SK-N-MC (cell line): ENCODE results near the gene PRXL2B.

Experiments
- DNase-seq: peaks from one replicate; pipeline ENCODE4 v3.0.0-alpha.2; 2011; ENCODE audit warnings: low read depth, low spot score
- H3K27ac ChIP-seq: fragments of 200-600 bp; sonication (generic); 2 replicates; pipeline ENCODE4 v1.5.1; 2016; ENCODE audit warnings: mixed run types
- H3K36me3 ChIP-seq: fragments of 200-600 bp; sonication (generic); 2 replicates; pipeline ENCODE4 v1.6.1; 2017; ENCODE audit warnings: antibody characterized with exemption, low read length, mixed read lengths; ENCODE audit not compliant: insufficient read depth
- H3K4me3 ChIP-seq: fragments of 200-600 bp; sonication (generic); 2 replicates; pipeline ENCODE4 v1.5.1; 2016
- H3K9ac ChIP-seq: fragments of 200-600 bp; sonication (generic); 2 replicates; pipeline ENCODE4 v1.8.0; 2017; ENCODE audit warnings: mixed run types, mixed read lengths; ENCODE audit not compliant: insufficient read length
- H3K9me3 ChIP-seq: fragments of 200-600 bp; sonication (generic); 2 replicates; pipeline ENCODE4 v1.6.1; 2017; ENCODE audit warnings: low read depth, mild to moderate bottlenecking, antibody characterized with exemption, low read length, moderate library complexity, mixed read lengths
- EZH2 ChIP-seq: fragments of 200-600 bp; sonication (generic); IDR thresholded peaks from one replicate; pipeline ENCODE4 v1.6.1; 2017; ENCODE audit warnings: antibody characterized with exemption
- FOXP2 ChIP-seq: optimal IDR thresholded peaks from 2 replicates; pipeline ENCODE3; 2011; ENCODE audit warnings: mild to moderate bottlenecking, moderate library complexity; ENCODE audit not compliant: insufficient read depth; ENCODE audit errors: extremely low read length, control extremely low read depth
- POLR2AphosphoS5 ChIP-seq: IDR thresholded peaks from 2 replicates; pipeline ENCODE4 v1.6.1; 2012; ENCODE audit warnings: mild to moderate bottlenecking, low read depth, low read length, borderline replicate concordance

Gene PRXL2B

GRCh38 chr1:2587860-2588571 lies 1.4 kb downstream of the PRXL2B start:
- no peak overlapping the region for H3K9ac ChIP-seq
- DNase-seq: no peak
- H3K4me3 ChIP-seq: peak overlapping the region; percentile 96
- no peaks in the 10 kb centered on the region for H3K36me3 ChIP-seq
- no peak for TF ChIP-seq EZH2
- no peak for TF ChIP-seq POLR2AphosphoS5
- no peak for TF ChIP-seq FOXP2
- no peaks in the 10 kb centered on the region for H3K9me3 ChIP-seq
- H3K27ac ChIP-seq: no peak overlapping the region

DNA sequence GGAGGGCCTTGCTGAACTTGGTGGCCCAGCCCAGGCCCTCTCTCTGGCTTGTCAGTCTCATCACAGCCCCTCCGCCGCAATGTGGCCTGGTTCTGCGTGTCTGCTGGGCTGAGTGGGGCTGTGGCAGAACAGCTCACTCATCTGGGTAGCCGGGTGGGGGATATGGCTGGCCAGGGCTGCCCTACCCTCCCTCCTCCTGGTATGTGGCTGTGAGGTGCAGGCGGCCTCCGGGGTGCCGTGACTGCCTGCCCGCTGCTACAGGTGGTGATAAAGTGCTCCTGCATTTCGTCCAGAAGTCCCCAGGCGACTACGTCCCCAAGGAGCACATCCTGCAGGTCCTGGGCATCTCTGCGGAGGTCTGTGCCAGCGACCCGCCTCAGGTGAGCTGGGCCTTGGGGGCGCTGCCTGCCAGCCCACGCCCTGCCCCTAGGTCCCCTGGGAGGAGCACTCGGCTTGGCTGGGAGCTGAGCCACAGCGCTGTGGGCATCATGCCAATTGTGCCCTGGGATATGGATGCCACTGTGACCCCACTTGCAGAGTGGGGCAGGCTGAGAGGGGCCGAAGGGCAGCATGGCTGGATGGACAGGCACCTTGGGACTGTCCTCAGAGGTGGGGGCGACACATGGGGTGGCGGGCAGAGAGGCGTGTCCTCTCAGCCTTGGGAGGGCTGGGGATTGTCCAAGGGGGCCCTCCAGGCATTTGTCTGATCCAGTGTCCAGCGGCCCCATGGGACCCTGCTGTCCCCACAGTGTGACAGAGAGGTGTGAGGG lies 2.3 kb downstream of the PRXL2B start:
- Histone ChIP-seq H3K27ac (no peak overlapping the region), H3K9ac (no peak overlapping the region), H3K9me3 (no peaks in the 10 kb centered on the region), H3K36me3 (no peaks in the 10 kb centered on the region), H3K4me3 (no peak overlapping the region)
- no peak for DNase-seq
- no peak for TF ChIP-seq FOXP2
- no peak for TF ChIP-seq POLR2AphosphoS5
- TF ChIP-seq EZH2: no peak

DNA sequence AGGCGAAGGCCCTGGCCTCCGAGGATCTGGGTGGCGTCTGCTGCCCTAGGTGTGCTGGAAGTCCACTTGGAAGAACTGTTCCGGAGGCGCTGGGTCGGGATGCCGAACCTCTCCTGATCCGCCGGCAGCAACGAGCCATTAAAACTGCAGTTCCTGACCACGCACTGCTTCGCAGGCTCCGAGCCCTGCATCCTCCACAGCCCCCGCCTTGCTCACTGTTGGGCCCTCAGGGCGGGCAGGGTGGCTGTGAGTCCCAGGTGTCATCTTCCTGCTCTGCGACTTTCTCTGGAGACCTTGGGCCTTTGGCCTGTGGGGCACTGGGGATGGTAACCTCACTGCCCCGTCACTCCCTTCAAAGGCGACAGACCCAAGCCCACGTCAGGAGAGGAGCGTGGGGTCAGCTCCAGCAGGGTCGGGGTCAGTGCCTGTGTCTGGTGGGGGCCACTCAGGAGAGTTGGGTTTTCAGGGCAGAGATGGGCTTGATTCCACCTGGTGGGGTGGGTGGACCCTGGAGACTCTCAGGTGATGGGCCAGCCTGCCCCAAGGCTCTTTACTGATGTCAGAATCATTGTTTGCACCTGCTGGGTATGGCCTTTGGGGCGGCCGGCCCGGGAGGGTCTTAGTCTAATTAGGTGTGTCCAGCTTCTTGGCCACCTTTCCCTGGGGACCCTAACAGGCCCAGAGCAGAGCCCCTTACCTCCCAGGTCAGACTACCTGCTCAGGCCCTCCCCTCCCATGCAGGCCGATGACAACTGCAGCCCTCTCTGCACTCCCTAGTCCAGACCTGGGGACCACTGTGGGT lies 3.1 kb downstream of the PRXL2B start:
- H3K27ac ChIP-seq: no peak overlapping the region
- TF ChIP-seq POLR2AphosphoS5: no peak
- no peak for TF ChIP-seq EZH2
- no peak for TF ChIP-seq FOXP2
- H3K4me3 ChIP-seq: no peak overlapping the region
- H3K36me3 ChIP-seq: no peaks in the 10 kb centered on the region
- no peaks in the 10 kb centered on the region for H3K9me3 ChIP-seq
- DNase-seq: no peak
- H3K9ac ChIP-seq: no peak overlapping the region

DNA sequence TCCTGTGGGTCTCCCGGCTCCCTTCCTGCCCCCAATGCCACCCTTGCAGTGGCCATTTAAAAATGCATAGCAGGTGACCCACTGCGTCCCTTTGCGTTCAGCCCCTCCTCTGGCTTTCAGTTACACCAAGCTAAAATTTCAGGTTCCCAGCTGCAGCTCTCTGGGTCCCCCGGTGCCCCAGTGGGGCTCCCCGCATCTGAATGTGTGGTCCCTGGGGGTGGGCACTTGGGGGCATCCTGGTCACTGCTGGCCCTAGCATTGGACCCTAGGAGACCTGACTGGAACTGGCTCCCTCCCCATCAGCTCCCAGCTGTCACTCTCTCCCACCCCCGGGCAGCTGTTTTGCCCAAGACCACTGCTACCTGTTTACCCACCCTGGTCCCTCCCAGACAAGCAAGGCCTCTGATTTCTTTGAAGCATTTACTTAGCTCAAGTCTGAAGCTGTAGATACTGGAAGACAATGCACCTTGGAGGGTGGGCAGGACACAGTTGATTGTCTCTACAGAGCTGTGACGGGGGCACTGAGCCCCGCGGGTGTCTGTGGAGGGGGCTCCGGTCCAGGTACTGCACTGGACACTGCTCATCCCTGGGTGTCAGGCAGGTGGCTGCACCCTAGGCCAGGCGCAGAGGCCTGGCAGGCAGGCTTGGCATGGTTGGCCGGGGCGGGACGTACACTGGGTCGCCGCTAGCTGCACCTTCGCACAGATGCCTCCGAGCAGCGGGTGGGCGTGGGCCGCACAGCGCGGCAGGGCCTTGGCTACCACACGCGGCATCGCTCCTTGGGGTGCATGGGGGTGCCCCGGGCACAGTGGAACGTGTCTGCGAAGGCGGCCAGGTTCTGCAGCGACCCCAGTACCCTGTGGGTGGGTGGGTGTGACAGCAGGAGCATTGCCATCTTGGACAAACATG lies 3.9 kb downstream of the PRXL2B start:
- DNase-seq: no peak
- no peaks in the 10 kb centered on the region for H3K36me3 ChIP-seq
- no peak overlapping the region for H3K27ac ChIP-seq
- no peak overlapping the region for H3K9ac ChIP-seq
- H3K4me3 ChIP-seq: no peak overlapping the region
- no peaks in the 10 kb centered on the region for H3K9me3 ChIP-seq
- TF ChIP-seq POLR2AphosphoS5: no peak
- no peak for TF ChIP-seq FOXP2
- no peak for TF ChIP-seq EZH2

GRCh38 chr1:2591233-2591580 lies 4.6 kb downstream of the PRXL2B start:
- H3K9me3 ChIP-seq: no peaks in the 10 kb centered on the region
- H3K9ac ChIP-seq: no peak overlapping the region
- no peaks in the 10 kb centered on the region for H3K36me3 ChIP-seq
- no peak overlapping the region for H3K27ac ChIP-seq
- TF ChIP-seq EZH2: no peak
- TF ChIP-seq POLR2AphosphoS5: no peak
- TF ChIP-seq FOXP2: no peak
- no peak for DNase-seq
- H3K4me3 ChIP-seq: no peak overlapping the region

- DNase-seq: no peak
- Histone ChIP-seq H3K9me3 (no peaks in the 10 kb centered on the region), H3K4me3 (no peak overlapping the region), H3K9ac (no peak overlapping the region), H3K36me3 (no peaks in the 10 kb centered on the region), H3K27ac (no peak overlapping the region)
- no peak for TF ChIP-seq FOXP2
- no peak for TF ChIP-seq EZH2
- TF ChIP-seq POLR2AphosphoS5: no peak
Measured at GRCh38 chr1:2591581-2592261, 5.1 kb downstream of the PRXL2B start.

GRCh38 chr1:2592672-2593071 lies 6.1 kb downstream of the PRXL2B start:
- TF ChIP-seq POLR2AphosphoS5 (no peak), FOXP2 (no peak), EZH2 (no peak)
- no peak overlapping the region for H3K27ac ChIP-seq
- no peak overlapping the region for H3K9ac ChIP-seq
- H3K36me3 ChIP-seq: no peaks in the 10 kb centered on the region
- H3K4me3 ChIP-seq: no peak overlapping the region
- no peak for DNase-seq
- H3K9me3 ChIP-seq: no peaks in the 10 kb centered on the region
